UCSD-AML1 (cell line): ENCODE data around the gene OGDH.

Experiments used
- DNase-seq: peaks from one replicate; lab custom pipeline; 2025; ENCODE audit not compliant: unreplicated experiment; lab: John Stamatoyannopoulos, UW

Gene OGDH

GRCh38 chr7:44618045-44618444, 11.6 kb downstream of the OGDH start:
- no peak for DNase-seq

DNA sequence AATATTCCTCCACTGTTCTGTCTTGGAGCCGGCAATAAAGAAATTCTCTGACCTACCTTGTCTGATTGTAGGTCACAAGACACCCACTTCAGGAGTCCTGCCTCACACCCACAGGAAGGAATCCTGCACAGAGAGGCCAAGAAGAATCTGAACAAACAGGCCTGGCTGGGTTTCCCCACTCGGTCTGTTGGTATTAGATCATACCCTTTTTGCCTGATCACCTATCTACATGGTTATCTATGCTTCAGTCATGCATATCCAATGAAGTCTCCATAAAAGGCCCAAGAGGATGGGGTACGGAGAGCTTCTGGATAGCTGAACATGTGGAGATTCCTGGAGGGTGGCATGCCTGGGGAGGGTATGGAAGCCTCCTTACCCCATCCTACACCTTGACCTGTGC, 12.3 kb downstream of the OGDH start:
- no peak for DNase-seq

DNA sequence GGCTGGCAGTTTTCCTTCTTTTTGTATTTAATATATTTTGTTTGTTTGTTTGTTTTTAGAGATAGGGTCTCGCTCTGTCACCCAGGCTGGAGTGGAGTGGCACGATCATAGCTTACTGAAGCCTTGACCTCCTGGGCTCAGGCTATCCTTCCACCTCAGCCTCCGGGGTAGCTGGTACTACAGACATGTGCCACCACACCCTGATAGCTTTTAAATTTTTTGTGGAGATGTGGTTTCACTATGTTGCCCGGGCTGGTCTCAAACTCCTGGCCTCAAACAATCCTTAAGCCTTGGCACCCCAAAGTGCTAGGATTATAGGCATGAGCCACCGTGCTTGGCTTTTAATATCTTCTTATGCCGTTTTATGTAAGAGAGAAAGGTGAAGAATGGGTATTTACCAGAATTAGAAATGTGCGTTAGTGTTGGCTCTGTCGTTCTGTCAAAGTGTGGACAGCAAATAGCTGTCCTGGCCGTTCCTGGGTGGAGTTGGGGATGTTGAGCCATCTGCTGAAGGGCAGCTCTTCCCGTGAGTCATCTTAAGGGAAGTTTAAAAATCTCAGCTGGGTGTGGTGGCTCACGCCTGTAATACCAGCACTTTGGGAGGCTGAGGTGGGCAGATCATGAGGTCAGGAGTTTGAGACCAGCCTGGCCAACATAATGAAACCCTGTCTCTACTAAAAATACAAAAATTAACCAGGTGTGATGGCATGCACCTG, 14.8 kb downstream of the OGDH start:
- no peak for DNase-seq

DNA sequence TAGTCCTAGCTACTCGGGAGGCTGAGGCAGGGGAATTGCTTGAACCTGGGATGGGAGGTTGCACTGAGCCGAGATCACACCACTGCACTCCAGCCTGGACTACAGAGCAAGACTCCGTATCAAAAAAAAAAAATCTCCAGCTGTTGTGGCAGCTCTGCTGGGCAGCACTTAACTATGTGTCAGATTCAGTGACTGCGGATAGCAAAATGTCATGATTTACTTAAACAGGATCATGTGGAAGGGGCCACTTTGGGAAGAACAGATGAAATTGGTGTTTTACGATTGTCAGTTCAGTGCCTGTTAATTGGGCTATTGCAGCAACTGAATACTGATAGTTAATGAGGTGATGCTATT, 15.3 kb downstream of the OGDH start:
- no peak for DNase-seq

- DNase-seq: no peak
These were observed 16.1 kb downstream of the OGDH start for GRCh38 chr7:44622342-44623151.

DNA sequence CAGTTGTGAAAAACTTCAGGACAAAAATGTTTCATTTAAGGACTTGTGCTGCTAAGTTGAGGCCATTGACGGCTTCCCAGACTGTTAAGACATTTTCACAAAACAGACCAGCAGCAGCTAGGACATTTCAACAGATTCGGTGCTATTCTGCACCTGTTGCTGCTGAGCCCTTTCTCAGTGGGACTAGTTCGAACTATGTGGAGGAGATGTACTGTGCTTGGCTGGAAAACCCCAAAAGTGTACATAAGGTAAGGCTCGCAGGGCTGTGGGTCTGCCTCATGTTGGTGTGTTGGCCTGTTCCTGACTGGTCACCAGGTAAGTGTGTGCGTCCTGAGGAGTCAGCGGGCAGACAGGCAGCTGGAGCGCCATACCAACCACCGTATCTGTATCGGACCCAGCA, 17.9 kb downstream of the OGDH start:
- no peak for DNase-seq

- DNase-seq: no peak
These were observed 19.4 kb downstream of the OGDH start for GRCh38 chr7:44625526-44626471.

DNA sequence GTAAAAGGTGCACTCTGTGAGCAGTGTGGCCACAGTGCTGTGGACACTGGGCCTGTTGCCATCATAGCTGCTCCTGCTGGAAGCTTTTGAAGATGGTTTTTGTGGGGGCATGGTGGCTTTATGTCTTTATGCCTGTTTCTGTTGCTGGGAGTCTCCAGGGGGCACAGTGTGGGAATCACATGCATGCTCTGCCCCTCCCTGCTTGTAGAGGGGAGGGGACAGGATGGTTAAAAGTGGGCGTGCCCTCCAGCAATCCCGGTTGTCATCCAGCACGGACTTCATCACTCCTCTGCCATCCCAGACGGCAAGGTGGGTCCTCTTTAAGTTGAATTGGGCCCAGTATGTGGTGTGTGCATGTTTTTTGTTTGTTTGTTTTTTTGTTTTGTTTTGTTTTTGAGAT, 20.2 kb downstream of the OGDH start:
- no peak for DNase-seq

DNA sequence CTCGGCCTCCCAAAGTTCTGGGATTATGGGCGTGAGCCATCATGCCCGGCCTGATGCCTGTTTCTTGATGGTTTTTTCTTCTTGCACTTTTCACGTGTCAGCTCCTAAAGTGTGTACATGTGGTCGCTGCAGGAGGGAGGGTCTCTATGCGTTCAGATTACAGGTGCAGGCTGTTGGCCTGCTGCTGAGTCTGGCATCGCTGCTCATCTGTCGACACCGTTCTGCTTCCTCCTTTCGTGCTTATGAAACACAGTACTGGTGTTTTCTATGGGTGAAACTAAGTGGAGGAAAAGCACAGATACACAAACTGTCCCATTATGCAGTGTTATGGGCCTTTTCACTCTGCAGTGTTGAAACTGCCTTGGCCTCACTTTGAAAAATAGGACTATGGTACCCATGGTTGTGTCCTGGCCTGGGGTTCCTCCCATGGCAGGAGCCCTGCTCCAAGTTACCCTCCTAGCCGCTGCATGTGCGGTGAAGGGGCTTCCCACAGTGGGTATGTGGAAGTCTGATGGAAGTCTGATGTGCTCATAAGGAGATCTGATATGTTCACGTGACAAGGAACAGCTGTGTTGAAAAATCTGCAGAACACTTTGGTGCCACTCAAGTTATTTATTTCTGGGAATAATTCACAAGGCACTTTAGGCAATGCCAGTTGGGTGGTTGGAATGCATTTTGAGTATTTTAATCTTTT, 23.5 kb downstream of the OGDH start:
- no peak for DNase-seq

GRCh38 chr7:44630792-44631457, 24.5 kb downstream of the OGDH start:
- DNase-seq: no peak

- DNase-seq: no peak
These were observed 25.2 kb downstream of the OGDH start for GRCh38 chr7:44631458-44632115.

DNA sequence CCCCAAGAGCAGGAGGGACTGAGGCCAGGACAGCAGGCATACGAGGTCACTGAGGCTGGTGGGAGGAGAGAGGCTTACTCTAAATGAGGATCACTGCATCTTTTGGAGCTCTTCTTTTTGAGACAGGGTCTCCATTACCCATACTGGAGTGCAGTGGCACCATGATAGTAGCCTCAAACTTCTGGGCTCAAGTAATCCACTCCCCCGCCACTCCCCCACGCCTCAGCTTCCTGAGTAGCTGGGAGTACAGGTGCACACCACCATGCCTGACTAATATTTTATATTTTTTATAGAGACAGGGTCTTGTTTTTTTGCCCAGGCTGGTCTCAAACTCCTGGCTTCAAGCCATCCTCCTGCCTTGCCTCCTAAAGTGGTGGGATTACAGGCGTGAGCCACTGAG, 25.8 kb downstream of the OGDH start:
- DNase-seq: no peak

GRCh38 chr7:44633254-44634186, 27.1 kb downstream of the OGDH start:
- DNase-seq: no peak

- DNase-seq: no peak
These were observed 27.9 kb downstream of the OGDH start for GRCh38 chr7:44634187-44634838.

- DNase-seq: no peak
These were observed 28.6 kb downstream of the OGDH start for GRCh38 chr7:44634839-44635591.

GRCh38 chr7:44636041-44636584, 29.7 kb downstream of the OGDH start:
- peak; percentile 10 for DNase-seq

DNA sequence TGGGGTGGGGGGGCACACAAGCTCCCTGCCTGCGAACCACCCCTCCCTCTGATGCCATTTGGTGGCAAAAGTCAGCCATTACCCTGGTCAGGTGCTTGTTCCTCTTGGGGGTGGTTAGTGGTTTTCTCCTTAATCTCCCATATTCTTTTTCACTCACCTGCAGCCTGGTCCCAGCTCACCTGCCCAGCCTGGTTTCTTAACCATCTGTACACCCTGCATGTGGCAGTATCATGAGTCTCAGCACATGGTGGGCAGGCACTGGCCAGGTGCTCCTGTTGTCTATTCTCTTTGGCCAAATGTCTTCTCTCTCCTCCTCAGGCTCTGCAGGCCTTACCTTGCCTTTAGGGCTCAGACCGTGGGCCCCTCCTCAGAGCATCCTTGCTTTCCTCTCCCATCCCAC, 30.5 kb downstream of the OGDH start:
- DNase-seq: no peak
